ENCODE results near the gene GNG8. TPM values are rescaled to one million over a fixed set of nuclear protein-coding genes. Genes with fewer than 3 reads are reported as not detected.

GNG8 gene
- total RNA-seq, 2 donors from 2014 or later, result not detected

DNA sequence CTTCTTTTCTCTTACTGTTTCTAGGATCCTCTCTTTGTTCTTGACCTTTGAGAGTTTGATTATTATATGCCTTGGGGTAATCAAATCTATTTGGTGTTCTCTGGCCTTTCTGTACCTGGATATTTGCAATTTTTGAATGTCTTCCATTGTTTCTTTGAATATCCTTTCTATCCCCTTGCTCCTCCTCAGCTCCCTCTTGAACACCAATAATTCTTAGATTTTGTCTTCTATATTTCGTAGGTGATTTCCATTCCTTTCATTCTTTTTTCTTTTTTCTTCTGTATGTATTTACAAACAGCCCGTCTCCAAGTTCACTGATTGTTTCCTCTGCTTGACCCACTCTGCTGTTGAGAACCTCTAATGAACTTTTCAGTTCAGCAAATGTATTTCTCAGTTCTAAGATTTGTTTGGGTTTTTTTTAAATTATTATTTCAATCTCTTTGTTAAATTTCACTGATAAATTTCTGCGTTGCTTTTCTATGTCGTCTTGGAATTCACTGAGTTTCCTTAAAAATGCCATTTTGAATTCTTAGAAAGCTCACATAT is 37.6 kb downstream of the GNG8 start:
- Histone ChIP-seq H3K4me3 (ENCODE audit: low read length) (no peak overlapping the region), H3K27me3 (ENCODE audit: control insufficient read depth, insufficient read depth, low read length, poor library complexity, severe bottlenecking) (no peaks in the 10 kb centered on the region), H3K27ac (ENCODE audit: low read depth, low read length) (no peak overlapping the region), H3K4me1 (ENCODE audit: control insufficient read depth, insufficient read depth, low read length) (peaks cover 5% of the 10 kb centered on the region), H3K9ac (ENCODE audit: extremely low read depth, low read length, poor library complexity, severe bottlenecking) (no peak overlapping the region), H3K9me3 (ENCODE audit: control insufficient read depth, low read length) (peaks cover 27% of the 10 kb centered on the region), H3K36me3 (ENCODE audit: control insufficient read depth, insufficient read depth, low read length) (no peaks in the 10 kb centered on the region)
- TF ChIP-seq, protein P1, sequence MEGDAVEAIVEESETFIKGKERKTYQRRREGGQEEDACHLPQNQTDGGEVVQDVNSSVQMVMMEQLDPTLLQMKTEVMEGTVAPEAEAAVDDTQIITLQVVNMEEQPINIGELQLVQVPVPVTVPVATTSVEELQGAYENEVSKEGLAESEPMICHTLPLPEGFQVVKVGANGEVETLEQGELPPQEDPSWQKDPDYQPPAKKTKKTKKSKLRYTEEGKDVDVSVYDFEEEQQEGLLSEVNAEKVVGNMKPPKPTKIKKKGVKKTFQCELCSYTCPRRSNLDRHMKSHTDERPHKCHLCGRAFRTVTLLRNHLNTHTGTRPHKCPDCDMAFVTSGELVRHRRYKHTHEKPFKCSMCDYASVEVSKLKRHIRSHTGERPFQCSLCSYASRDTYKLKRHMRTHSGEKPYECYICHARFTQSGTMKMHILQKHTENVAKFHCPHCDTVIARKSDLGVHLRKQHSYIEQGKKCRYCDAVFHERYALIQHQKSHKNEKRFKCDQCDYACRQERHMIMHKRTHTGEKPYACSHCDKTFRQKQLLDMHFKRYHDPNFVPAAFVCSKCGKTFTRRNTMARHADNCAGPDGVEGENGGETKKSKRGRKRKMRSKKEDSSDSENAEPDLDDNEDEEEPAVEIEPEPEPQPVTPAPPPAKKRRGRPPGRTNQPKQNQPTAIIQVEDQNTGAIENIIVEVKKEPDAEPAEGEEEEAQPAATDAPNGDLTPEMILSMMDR (conservative IDR thresholded peaks at IDR 0.05), result no peak
- H3K27ac Mint-ChIP-seq, result no peak overlapping the region
- peaks cover 11% of the 10 kb centered on the region for H3K9me3 Mint-ChIP-seq
- no peaks in the 10 kb centered on the region for H3K36me3 Mint-ChIP-seq (ENCODE audit: low read depth)
- peaks cover 2% of the 10 kb centered on the region for H3K27me3 Mint-ChIP-seq (ENCODE audit: insufficient read depth)
- no peak for DNase-seq
- 94 to 100% methylated on average over 4 of the region's 4 CpGs for WGBS, 2 experiments (ENCODE audit: insufficient coverage in 1 of 2, insufficient read length in 1 of 2)
- H3K4me3 Mint-ChIP-seq, result no peak overlapping the region
- H3K4me1 Mint-ChIP-seq, result peaks cover 8% of the 10 kb centered on the region

DNA sequence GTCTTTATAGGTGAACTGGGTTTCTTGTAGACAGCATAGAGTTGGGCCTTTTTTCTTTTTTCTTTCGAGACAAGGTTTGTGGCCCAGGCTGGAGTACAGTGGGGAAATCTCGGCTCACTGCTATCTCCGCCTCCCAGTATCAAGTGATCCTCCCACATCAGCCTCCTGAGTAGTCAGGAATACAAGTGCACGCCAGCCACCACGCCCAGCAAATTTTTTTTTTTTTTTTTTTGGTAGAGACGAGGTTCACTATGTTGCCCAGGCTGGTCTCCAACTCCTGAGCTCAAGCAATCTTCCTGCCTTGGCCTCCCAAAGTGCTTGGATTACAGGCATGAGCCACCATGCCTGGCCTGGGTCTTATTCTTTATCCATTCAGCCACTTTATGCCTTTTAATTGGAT is 40.0 kb downstream of the GNG8 start:
- DNase-seq, result peak; percentile 1
- Histone ChIP-seq H3K9ac (ENCODE audit: extremely low read depth, low read length, poor library complexity, severe bottlenecking) (no peak overlapping the region), H3K4me3 (ENCODE audit: low read length) (no peak overlapping the region), H3K9me3 (ENCODE audit: control insufficient read depth, low read length) (peaks cover 27% of the 10 kb centered on the region), H3K4me1 (ENCODE audit: control insufficient read depth, insufficient read depth, low read length) (no peaks in the 10 kb centered on the region), H3K27me3 (ENCODE audit: control insufficient read depth, insufficient read depth, low read length, poor library complexity, severe bottlenecking) (no peaks in the 10 kb centered on the region), H3K27ac (ENCODE audit: low read depth, low read length) (no peak overlapping the region), H3K36me3 (ENCODE audit: control insufficient read depth, insufficient read depth, low read length) (no peaks in the 10 kb centered on the region)
- TF ChIP-seq, protein P1 (conservative IDR thresholded peaks at IDR 0.05), result no peak
- WGBS, 2 experiments (ENCODE audit: insufficient coverage in 1 of 2, insufficient read length in 1 of 2), result 88 to 91% methylated on average over 5 to 6 of the region's 6 CpGs
- H3K4me3 Mint-ChIP-seq, result no peak overlapping the region
- no peaks in the 10 kb centered on the region for H3K4me1 Mint-ChIP-seq
- H3K36me3 Mint-ChIP-seq (ENCODE audit: low read depth), result no peaks in the 10 kb centered on the region
- peaks cover 2% of the 10 kb centered on the region for H3K27me3 Mint-ChIP-seq (ENCODE audit: insufficient read depth)
- H3K9me3 Mint-ChIP-seq, result peaks cover 11% of the 10 kb centered on the region
- H3K27ac Mint-ChIP-seq, result no peak overlapping the region

DNA sequence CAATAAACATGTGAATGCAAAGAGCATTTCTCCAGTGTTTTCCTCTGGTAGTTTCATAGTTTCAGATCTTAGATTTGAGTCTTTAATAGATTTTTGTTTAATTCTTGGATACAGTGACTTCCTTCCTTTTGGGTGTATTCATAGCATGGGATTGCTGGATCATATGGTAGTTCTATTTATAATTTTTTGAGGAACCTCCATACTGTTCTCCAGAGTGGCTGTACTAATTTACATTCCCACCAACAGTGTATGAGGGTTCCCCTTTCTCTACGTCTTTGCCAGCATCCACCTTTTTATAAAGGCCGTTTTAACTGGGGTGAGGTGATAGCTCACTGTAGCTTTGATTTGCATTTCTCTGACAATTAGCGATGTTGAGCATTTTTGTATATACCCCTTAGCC is 44.1 kb downstream of the GNG8 start:
- Mint-ChIP-seq H3K9me3 (peaks cover 7% of the 10 kb centered on the region), H3K36me3 (ENCODE audit: low read depth) (no peaks in the 10 kb centered on the region), H3K4me3 (no peak overlapping the region), H3K27ac (no peak overlapping the region), H3K4me1 (peaks cover 17% of the 10 kb centered on the region), H3K27me3 (ENCODE audit: insufficient read depth) (no peaks in the 10 kb centered on the region)
- TF ChIP-seq, protein P1 (conservative IDR thresholded peaks at IDR 0.05), result no peak
- Histone ChIP-seq H3K27ac (ENCODE audit: low read depth, low read length) (no peak overlapping the region), H3K36me3 (ENCODE audit: control insufficient read depth, insufficient read depth, low read length) (no peaks in the 10 kb centered on the region), H3K4me3 (ENCODE audit: low read length) (no peak overlapping the region), H3K9me3 (ENCODE audit: control insufficient read depth, low read length) (peaks cover 3% of the 10 kb centered on the region), H3K9ac (ENCODE audit: extremely low read depth, low read length, poor library complexity, severe bottlenecking) (no peak overlapping the region), H3K4me1 (ENCODE audit: control insufficient read depth, insufficient read depth, low read length) (peaks cover 8% of the 10 kb centered on the region), H3K27me3 (ENCODE audit: control insufficient read depth, insufficient read depth, low read length, poor library complexity, severe bottlenecking) (no peaks in the 10 kb centered on the region)
- 90 to 91% methylated on average over 2 to 3 of the region's 3 CpGs for WGBS, 2 experiments (ENCODE audit: insufficient coverage in 1 of 2, insufficient read length in 1 of 2)
- DNase-seq, result no peak

Data from endodermal cell (in vitro differentiated cells).